ENCODE measurements around the gene ZSCAN20.

Gene ZSCAN20

DNA sequence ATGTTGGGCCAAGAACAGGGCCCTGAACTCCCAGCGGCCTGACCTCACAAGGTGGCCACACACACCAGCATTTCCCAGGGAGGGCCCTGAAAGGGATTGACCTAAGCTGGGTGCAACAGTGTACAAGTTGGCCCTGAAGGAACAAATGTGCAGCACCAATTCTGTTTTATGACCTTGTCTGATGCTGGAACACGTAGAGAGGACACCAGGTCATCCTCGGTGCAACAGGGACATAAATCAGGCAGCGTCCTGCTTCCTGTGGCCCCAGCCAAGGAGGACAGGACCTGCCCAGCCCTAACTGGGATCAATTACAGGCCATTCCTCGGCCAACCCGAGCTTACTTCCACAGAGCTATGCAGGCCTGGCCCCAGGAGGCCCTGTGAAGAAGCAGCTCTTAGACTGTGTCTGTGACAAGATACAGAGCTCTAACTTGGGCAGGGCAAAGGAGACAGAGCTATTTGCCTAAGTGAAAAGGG lies 28.7 kb upstream of the ZSCAN20 start:
- DNase-seq (ENCODE audit: low read depth), result no peak

DNA sequence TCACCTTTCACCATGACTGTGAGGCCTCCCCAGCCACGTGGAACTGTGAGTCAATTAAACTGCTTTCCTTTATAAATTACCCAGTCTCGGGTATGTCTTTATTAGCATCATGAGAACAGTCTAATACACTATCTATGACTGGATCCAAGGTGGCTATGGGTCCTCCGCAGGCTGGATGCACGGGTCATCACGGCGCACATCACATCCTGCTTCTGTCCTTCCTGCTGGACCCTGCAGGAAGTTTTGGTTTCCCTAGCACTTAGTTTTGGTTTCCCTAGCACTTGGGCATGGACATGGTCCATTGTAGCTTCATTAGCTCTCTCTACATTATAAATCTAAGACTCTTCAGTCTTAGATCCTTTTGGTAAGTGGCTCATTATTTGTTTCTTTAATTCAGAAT lies 27.3 kb upstream of the ZSCAN20 start:
- no peak for DNase-seq (ENCODE audit: low read depth)

DNA sequence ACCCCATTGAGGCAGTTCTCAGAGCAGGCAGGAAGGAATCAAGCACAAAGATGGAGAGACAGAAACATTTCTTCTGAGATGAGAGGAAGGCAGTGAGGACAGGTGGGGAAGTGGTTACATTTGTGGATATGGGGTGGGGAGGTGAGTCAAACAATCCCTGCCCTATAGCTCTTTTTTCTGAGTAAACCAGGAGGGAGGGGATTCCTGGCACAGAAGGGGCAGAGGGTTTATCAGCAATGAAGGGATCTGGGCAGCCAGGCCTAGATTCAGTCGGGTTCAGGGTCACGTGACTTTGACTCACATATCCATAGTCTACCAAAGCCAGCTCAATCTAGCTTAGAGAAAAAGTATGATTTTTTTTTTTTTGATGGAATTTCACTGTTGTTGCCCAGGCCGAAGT lies 25.9 kb upstream of the ZSCAN20 start:
- DNase-seq (ENCODE audit: low read depth), result no peak

GRCh38 chr1:33454646-33455282 lies 17.7 kb upstream of the ZSCAN20 start:
- no peak for DNase-seq (ENCODE audit: low read depth)

DNA sequence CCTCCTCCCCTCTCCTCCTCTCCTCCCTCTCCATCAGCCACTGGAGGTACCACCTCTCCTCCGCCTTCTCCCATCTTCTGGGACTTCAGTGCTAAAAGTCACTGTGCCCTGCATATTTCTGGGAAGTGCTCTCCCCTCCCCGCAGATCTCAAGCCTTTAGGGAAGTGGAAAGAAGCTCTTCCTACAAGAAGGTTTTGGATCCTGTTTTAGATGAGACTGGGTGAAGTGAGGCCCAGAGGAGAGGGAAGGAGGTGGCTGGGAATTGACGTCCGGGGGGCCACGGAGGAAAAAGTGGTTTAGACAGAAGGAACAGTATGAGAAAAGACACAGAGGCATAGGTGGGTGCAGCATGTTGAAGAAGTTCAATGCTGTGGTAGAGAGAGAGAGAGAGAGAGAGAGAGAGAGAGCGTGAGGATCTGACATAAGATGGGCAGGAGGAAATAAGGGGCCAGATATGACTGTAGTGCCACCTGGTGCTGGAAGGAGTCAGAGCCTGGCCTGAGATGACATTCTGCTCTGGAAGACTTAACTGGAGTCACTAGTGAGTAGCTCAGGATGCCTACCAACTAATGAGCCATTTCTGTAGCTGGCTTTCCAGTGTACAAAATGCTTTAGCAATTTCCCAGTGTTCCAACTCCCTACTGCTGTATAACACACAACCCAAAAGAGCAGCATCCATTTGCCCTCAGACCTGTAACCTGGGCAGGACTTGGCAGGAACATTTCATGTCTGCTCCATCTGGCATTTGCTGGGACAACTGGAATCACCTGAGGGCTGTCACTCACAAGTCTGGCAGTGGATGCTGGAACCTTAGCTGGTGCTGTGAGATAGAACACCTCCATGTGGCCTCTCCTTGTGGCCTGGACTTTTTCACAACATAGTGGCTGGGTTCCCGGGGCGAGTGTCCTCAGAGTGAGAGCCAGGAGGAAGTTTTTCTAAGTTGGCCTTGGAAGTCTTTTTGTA lies 16.6 kb upstream of the ZSCAN20 start:
- no peak for DNase-seq (ENCODE audit: low read depth)

- no peak for DNase-seq (ENCODE audit: low read depth)
Observed at GRCh38 chr1:33456502-33456886, 16.0 kb upstream of the ZSCAN20 start.

- DNase-seq (ENCODE audit: low read depth), result no peak
Observed at GRCh38 chr1:33459691-33460090, 12.8 kb upstream of the ZSCAN20 start.

- DNase-seq (ENCODE audit: low read depth), result no peak
Observed at GRCh38 chr1:33460144-33460543, 12.3 kb upstream of the ZSCAN20 start.

- no peak for DNase-seq (ENCODE audit: low read depth)
Observed at GRCh38 chr1:33460947-33461629, 11.4 kb upstream of the ZSCAN20 start.

DNA sequence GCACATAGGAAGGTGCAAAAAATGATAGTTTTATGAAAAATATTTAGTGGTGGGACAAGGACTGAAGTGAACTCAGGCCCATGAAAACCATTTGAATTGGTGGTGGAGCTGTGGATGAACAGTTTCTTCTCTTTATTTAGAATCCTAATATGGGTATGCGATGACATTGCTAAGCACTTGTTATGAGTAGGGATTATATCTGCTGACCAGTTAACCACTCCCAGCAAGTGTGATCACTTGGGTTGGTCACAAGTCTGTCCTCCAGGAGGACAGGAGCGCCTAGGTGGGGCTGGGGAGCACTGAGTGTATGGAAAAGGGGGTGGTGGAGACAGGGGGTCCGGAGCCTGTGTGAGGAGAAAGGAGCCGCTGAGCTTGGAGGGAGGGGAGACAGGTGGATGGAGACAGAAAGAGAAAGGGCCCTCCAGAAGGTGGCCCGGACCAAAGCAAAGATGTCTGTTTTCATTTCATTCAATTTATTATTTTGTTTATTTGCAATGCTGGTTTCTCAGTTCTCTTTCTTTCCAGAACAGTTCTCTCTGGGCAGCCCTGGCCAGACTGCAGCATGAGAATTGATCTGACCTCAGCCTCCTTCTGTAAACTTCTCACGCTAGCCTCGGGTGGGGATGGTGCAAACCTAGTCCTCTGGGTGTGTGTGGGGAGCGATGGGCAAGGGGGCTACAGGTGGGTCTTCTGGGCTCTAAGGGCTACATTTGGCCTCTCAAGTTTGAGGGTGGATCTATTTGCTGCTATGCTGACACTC lies 9.9 kb upstream of the ZSCAN20 start:
- DNase-seq (ENCODE audit: low read depth), result no peak

DNA sequence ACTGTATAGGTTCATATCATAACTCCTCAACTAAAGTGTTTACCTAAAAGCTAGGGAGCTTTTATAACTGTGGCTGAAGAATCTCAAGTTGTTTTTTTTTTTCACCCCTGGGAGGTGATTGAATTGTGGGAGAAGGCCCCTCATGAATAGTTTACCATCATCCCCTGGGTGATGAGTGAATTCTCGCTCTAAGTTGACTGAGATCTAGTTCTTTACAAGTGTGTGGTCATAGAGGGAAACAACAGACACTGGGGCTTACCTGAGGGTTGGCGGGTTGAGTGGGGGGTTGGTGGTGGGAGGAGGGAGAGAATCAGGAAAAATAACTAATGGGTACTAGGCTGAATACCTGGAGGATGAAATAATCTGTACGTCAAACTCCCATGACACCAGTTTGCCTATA lies 7.9 kb upstream of the ZSCAN20 start:
- DNase-seq (ENCODE audit: low read depth), result no peak

DNA sequence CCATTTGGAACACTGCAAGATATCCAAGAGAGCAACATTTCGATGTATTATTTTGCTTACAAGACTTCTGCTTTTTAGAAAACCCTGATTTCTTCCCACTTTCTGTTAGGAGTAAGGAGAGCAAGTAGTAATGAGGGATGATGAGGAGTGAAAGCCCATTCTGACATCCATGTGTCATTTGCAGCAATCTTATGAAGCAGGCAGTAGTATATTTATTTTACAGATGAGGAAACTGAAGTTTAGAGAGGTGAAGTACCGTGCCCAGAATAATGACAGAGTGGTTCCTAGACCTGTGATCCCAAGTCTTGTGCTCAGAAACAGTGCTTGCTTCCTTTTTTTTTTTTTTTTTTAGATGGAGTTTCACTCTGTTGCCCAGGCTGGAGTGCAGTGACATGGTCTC lies 7.1 kb upstream of the ZSCAN20 start:
- no peak for DNase-seq (ENCODE audit: low read depth)

DNA sequence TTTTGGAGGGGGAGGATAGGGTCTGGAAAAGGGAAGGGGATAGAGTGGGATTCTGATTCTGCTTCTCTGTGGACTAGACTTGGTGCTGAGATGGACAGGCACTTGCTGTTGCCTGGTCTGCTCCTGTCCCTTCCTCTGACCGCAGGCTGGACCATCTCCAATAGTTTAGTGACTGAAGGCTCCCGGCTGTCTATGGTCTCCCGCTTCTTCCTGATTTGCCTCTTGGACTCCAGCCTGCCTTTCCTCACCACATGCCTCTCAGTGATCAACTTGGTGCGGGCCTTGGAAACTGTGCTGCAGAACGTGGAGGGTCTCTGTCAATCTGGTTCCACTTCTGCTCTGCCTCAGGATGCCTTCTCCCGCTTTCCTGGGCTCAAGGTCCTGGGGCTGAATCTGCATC lies 6.3 kb upstream of the ZSCAN20 start:
- DNase-seq (ENCODE audit: low read depth), result no peak

DNA sequence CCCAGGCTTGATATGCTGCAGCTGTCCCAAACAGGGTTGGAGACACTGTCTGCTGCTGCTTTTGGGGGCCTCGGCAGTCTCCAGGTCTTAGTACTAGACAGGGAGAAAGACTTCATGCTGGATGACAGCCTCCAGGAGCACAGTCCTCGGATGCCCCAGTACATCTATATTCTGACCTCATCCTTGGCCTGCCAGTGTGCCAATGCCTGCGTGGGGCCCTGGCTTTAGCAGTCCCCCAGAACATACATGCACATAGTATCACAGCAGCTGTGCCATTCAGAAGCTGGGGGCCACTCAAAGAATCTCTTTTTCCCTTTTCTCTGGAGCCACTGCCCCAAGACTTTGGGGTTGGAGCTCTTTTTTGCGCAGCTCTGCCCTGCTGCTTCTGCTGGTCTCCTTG lies 4.4 kb upstream of the ZSCAN20 start:
- DNase-seq (ENCODE audit: low read depth), result no peak

- no peak for DNase-seq (ENCODE audit: low read depth)
Observed at GRCh38 chr1:33468531-33468930, 3.9 kb upstream of the ZSCAN20 start.

GRCh38 chr1:33468967-33469366 lies 3.5 kb upstream of the ZSCAN20 start:
- no peak for DNase-seq (ENCODE audit: low read depth)

DNA sequence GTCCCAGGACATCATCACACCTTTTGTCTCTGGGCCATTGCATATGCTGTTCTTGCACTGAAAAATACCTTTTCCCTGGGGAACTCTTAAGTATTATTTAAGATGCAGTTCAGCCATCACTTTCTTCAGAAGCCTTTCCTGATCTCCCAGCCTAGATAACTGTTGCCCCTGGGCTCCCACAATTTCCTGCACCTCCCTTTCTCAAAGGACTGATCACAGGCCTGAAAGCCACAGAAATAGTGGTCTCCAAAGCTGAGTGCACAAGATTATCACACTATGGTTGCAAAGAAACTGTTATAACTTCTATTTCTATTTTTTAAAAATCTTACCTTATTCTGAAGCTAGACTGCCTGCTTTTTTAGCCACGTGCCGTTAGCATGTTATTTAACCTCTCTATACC lies 2.8 kb upstream of the ZSCAN20 start:
- DNase-seq (ENCODE audit: low read depth), result no peak

DNA sequence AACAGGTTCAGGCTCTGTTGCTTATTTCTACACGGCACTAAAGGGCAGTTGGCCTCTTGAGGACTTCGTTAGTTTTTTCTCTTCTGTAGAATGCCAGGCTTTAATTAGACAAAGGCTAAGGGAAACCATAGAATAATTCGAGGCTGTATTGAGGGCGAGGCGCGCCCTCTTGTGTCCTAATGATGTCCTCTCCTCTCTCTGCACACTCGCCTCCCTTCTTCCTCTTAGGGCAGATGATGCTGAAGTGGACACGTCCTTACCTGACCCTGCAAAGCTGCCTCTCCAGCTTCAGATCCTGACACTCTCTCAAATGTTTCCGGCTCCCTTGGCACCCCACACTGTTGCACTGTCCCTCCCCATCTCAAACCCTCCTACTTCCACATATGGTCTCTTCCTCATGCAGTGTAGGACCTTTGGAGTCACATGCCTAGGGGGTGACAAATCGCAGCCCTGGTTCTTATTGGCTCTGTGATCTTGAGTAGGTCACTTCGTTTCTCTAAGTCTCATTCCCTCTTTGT lies 1.9 kb upstream of the ZSCAN20 start:
- DNase-seq (ENCODE audit: low read depth), result peak; percentile 26

DNA sequence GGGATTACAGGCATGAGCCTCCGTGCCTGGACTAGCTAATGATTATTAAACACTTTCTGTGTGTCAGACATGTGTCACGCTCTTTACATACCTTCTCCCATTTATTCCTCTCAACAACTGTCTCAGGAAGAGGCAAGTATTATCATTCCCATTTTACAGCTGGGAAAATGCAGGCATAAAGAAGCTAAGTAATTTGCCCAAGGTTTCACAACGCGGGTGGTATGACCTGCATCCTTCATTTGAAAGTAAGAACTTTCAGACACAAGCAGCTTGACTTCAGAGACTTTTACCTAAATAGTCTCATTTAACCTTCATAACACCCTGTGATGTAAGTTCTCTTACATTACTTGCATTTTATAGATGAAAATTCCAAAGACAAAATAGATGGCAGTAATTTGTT lies 1.0 kb upstream of the ZSCAN20 start:
- DNase-seq (ENCODE audit: low read depth), result no peak

DNA sequence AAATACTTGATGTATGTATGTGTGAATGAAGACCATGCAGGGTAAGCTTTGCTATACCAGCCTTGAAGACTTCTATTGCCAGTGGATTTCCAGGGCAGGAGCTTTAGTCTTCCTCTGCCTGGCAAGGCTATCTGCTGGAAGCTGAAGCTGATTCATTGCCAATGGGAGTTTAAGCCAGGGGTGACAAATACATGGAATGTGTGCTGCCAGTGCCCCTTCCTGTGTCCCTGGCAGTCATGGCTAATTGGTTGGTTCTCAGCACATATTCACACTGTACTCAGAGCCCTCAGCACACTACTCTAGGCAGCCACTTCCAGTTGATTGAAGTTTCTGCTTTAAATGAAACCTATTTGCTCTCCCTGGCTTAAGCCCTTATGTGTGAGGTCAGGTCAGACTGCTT lies 1.5 kb downstream of the ZSCAN20 start:
- DNase-seq (ENCODE audit: low read depth), result no peak

GRCh38 chr1:33477451-33477850 lies 5.0 kb downstream of the ZSCAN20 start:
- no peak for DNase-seq (ENCODE audit: low read depth)

GRCh38 chr1:33482412-33482811 lies 10.0 kb downstream of the ZSCAN20 start:
- DNase-seq (ENCODE audit: low read depth), result no peak

All from stimulated activated CD8-positive, alpha-beta memory T cell treated with anti-CD3 and anti-CD28 coated beads, Interleukin-15, amount 100 ng/mL, for 1 hour (primary cell).